SK-N-SH (cell line): ENCODE data around the gene PPM1B. TPM values are rescaled to one million over a fixed set of nuclear protein-coding genes. Genes with fewer than 3 reads are reported as not detected.
A peak's percentile ranks its signal among the peaks of the same experiment; 100 is the strongest.

Experiments
- CTCF ChIA-PET: fragments of 300-600, 350-600 bp; formaldehyde crosslinking; extraction: SDS; loops from one replicate; lab custom pipeline; 2021; lab: Yijun Ruan, JAX
- POLR2A ChIA-PET: fragments of 350-600 bp; sonication (Branson Sonifier 250); formaldehyde crosslinking; extraction: SDS; loops from one replicate; lab custom pipeline; 2020; ENCODE audit warnings: antibody characterized with exemption, inconsistent platforms; lab: Yijun Ruan, JAX
- DNase-seq: peaks from one replicate; pipeline ENCODE4 v3.0.0; 2012
- H2AFZ ChIP-seq: fragments of 200-600 bp; sonication (generic); 2 replicates; pipeline ENCODE4 v1.8.1; 2016; ENCODE audit warnings: antibody characterized with exemption, mild to moderate bottlenecking, low read depth
- H3F3A ChIP-seq: fragments of 200-600 bp; sonication (generic); replicated peaks from 2 replicates; pipeline ENCODE3; 2016; ENCODE audit warnings: antibody characterized with exemption, mild to moderate bottlenecking; ENCODE audit not compliant: insufficient read depth
- H3K27ac ChIP-seq, 2 experiments: fragments of 200-500 bp in 1 of 2; fragments of 200-600 bp in 1 of 2; sonication (Bioruptor generic) in 1 of 2; sonication (generic), shearing (Covaris generic) in 1 of 2; 2 replicates each; pipeline versions ENCODE4 v1.5.1 to v1.6.1; 2014 to 2016; ENCODE audit warnings: low read depth in 2 of 2, inconsistent platforms in 1 of 2, low read length in 1 of 2, mild to moderate bottlenecking in 1 of 2, mixed read lengths in 1 of 2
- H3K27me3 ChIP-seq: fragments of 200-600 bp; sonication (generic), shearing (Covaris generic); 2 replicates; pipeline ENCODE4 v1.6.1; 2016; ENCODE audit warnings: mixed run types; ENCODE audit not compliant: insufficient read depth
- H3K36me3 ChIP-seq, 2 experiments: fragments of 200-500 bp in 1 of 2; fragments of 200-600 bp in 1 of 2; sonication (Bioruptor generic) in 1 of 2; sonication (generic) in 1 of 2; replicated peaks in 1 of 2; 2 replicates each; pipeline versions ENCODE3 to v1.5.1; 2014 to 2016; ENCODE audit warnings: low read length in 1 of 2, mild to moderate bottlenecking in 1 of 2; ENCODE audit not compliant: insufficient read depth in 2 of 2, control insufficient read depth in 1 of 2
- H3K4me1 ChIP-seq, 2 experiments: fragments of 200-500 bp in 1 of 2; fragments of 200-600 bp in 1 of 2; sonication (Bioruptor generic) in 1 of 2; sonication (generic), shearing (Covaris generic) in 1 of 2; 2 replicates each; pipeline versions ENCODE4 v1.5.1 to v1.6.1; 2014 to 2016; ENCODE audit warnings: low read depth in 1 of 2, low read length in 1 of 2, mixed run types in 1 of 2; ENCODE audit not compliant: insufficient read depth in 2 of 2, control insufficient read depth in 1 of 2
- H3K4me2 ChIP-seq: fragments of 200-600 bp; sonication (generic), shearing (Covaris generic); 2 replicates; pipeline ENCODE4 v1.6.1; 2017; ENCODE audit warnings: mixed run types
- H3K4me3 ChIP-seq, 2 experiments: fragments of 200-500 bp in 1 of 2; fragments of 200-600 bp in 1 of 2; sonication (Bioruptor generic) in 1 of 2; sonication (generic), shearing (Covaris generic) in 1 of 2; 2 replicates each; pipeline versions ENCODE4 v1.5.1 to v1.8.1; 2014 to 2016; ENCODE audit warnings: low read depth in 2 of 2, inconsistent platforms in 1 of 2, low read length in 1 of 2, mild to moderate bottlenecking in 1 of 2, mixed read lengths in 1 of 2, moderate library complexity in 1 of 2
- H3K79me2 ChIP-seq: fragments of 200-600 bp; sonication (generic); 2 replicates; pipeline ENCODE4 v1.8.1; 2017; ENCODE audit warnings: mild to moderate bottlenecking; ENCODE audit not compliant: insufficient read depth
- H3K9ac ChIP-seq: fragments of 200-600 bp; sonication (generic); 2 replicates; pipeline ENCODE4 v1.6.1; 2017; ENCODE audit warnings: mixed run types
- H3K9me2 ChIP-seq: fragments of 200-600 bp; sonication (generic); 2 replicates; pipeline ENCODE4 v1.6.1; 2017; ENCODE audit warnings: mixed run types
- H3K9me3 ChIP-seq: fragments of 200-600 bp; sonication (generic); 2 replicates; pipeline ENCODE4 v1.6.1; 2017; ENCODE audit warnings: mixed run types, mild to moderate bottlenecking, moderate library complexity
- H4K20me1 ChIP-seq: fragments of 200-600 bp; sonication (generic); 2 replicates; pipeline ENCODE4 v1.6.1; 2017; ENCODE audit warnings: mild to moderate bottlenecking, mixed run types; ENCODE audit not compliant: insufficient read depth
- EP300 ChIP-seq, 2 experiments: IDR thresholded peaks; 2 replicates each; pipeline versions ENCODE4 v1.4.0 to v1.6.1; 2012; ENCODE audit warnings: borderline replicate concordance in 1 of 2, low read depth in 1 of 2, low read length in 1 of 2
- EZH2phosphoT487 ChIP-seq: fragments of 200-600 bp; sonication (generic); IDR thresholded peaks from 2 replicates; pipeline ENCODE4 v1.6.1; 2017; ENCODE audit warnings: low read depth, mixed run types, mild to moderate bottlenecking, antibody characterized with exemption, moderate library complexity, borderline replicate concordance
- FOSL2 ChIP-seq: IDR thresholded peaks from 2 replicates; pipeline ENCODE4 v1.4.0; 2012; ENCODE audit warnings: low read depth, mild to moderate bottlenecking, moderate library complexity, borderline replicate concordance
- FOXJ3 ChIP-seq: sonication (generic); formaldehyde crosslinking; IDR thresholded peaks from 2 replicates; pipeline ENCODE4 v1.5.1; 2020; ENCODE audit warnings: mild to moderate bottlenecking, missing genetic modification reagents
- GABPA ChIP-seq: IDR thresholded peaks from 2 replicates; pipeline ENCODE4 v1.4.0; 2012; ENCODE audit warnings: low read depth, mild to moderate bottlenecking
- GATA2 ChIP-seq: sonication (generic); formaldehyde crosslinking; IDR thresholded peaks from 2 replicates; pipeline ENCODE4 v1.5.0; 2020; ENCODE audit warnings: mild to moderate bottlenecking, missing genetic modification reagents
- MAX ChIP-seq: IDR thresholded peaks from 2 replicates; pipeline ENCODE4 v1.4.0; 2012; ENCODE audit warnings: low read depth
- MEF2A ChIP-seq: IDR thresholded peaks from 2 replicates; pipeline ENCODE4 v1.4.0; 2012; ENCODE audit warnings: low read depth, borderline replicate concordance
- MXI1 ChIP-seq: IDR thresholded peaks from 2 replicates; pipeline ENCODE4 v1.6.1; 2012; ENCODE audit warnings: mild to moderate bottlenecking, low read depth, low read length, improper control_type of control experiment
- PBX3 ChIP-seq: IDR thresholded peaks from 2 replicates; pipeline ENCODE4; 2012
- POLR2AphosphoS5 ChIP-seq: IDR thresholded peaks from 2 replicates; pipeline ENCODE4 v1.6.1; 2012; ENCODE audit warnings: low read depth, low read length
- RCOR1 ChIP-seq: fragments of 150-350 bp; IDR thresholded peaks from 2 replicates; pipeline ENCODE4 v1.6.1; 2017; ENCODE audit warnings: antibody characterized with exemption, low read length
- REST ChIP-seq: IDR thresholded peaks from 2 replicates; pipeline ENCODE4 v1.6.1; 2012; ENCODE audit warnings: mild to moderate bottlenecking, low read depth, low read length, moderate library complexity
- RFX5 ChIP-seq: IDR thresholded peaks from 2 replicates; pipeline ENCODE4 v1.6.1; 2012; ENCODE audit warnings: mild to moderate bottlenecking, improper control_type of control experiment, low read length
- SMC3 ChIP-seq: IDR thresholded peaks from 2 replicates; pipeline ENCODE4 v1.6.1; 2012; ENCODE audit warnings: low read depth, low read length, improper control_type of control experiment
- TAF1 ChIP-seq: IDR thresholded peaks from 2 replicates; pipeline ENCODE4 v1.6.1; 2012; ENCODE audit warnings: low read depth, mild to moderate bottlenecking, low read length, moderate library complexity, borderline replicate concordance
- USF2 ChIP-seq: fragments of 150-350 bp; IDR thresholded peaks from 2 replicates; pipeline ENCODE4 v1.6.1; 2017; ENCODE audit warnings: antibody characterized with exemption, low read length, low read depth, borderline replicate concordance
- YY1 ChIP-seq: IDR thresholded peaks from 2 replicates; pipeline ENCODE4 v1.4.0; 2012; ENCODE audit warnings: low read depth, mild to moderate bottlenecking
- WGBS: methylation state at CpG from one replicate; pipeline ENCODE4 v1.1.6; 2017; ENCODE audit warnings: low lambda C conversion rate; 5-methylcytosine and 5-hydroxymethylcytosine counted together
- polyA plus RNA-seq, 3 experiments: library from polyadenylated mRNA; depleted of rRNA; stranded (reverse); fragments of >200 nt; gene quantifications; 2 replicates each; pipeline ENCODE4 v1.2.3, GENCODE V29; 2012

PPM1B gene
- polyA plus RNA-seq, 1 of the 3 experiments (the other 2 are of a cell fraction), result 16.2 TPM

- H4K20me1 ChIP-seq, result no peaks in the 10 kb centered on the region
- POLR2A ChIA-PET, result no interaction called here
- 74% methylated on average over 4 of the region's 4 CpGs for WGBS
- H3K4me2 ChIP-seq, result no peak overlapping the region
- no peak for TF ChIP-seq RCOR1
- TF ChIP-seq MEF2A, result peak; percentile 62; the same call in 1 of the 2 replicates
- TF ChIP-seq MXI1, result no peak
- TF ChIP-seq RFX5, result no peak
- TF ChIP-seq POLR2AphosphoS5, result no peak
- TF ChIP-seq TAF1, result no peak
- TF ChIP-seq GABPA, result no peak
- no peak for TF ChIP-seq MAX
- TF ChIP-seq REST, result no peak
- TF ChIP-seq USF2, result no peak
- no peak for TF ChIP-seq SMC3
- peak; percentile 26; the same call in 1 of the 2 replicates for TF ChIP-seq FOSL2
- no peak for TF ChIP-seq GATA2 (CRISPR knock-in tag)
- no peak for TF ChIP-seq PBX3
- no peak for TF ChIP-seq YY1
- no peak for TF ChIP-seq FOXJ3
- no peak for TF ChIP-seq EZH2phosphoT487
- no peak for TF ChIP-seq EP300 (IDR thresholded peaks at IDR 0.05; ENCODE audit: borderline replicate concordance in 1 of 2, low read depth in 1 of 2, low read length in 1 of 2)
- TF ChIP-seq, all 33 proteins: peak for 2
- Histone ChIP-seq H2AFZ (no peak overlapping the region), H3F3A (peaks cover 3% of the 10 kb centered on the region), H3K27me3 (no peaks in the 10 kb centered on the region), H3K4me3 (no peak overlapping the region), H3K9me3 (no peaks in the 10 kb centered on the region), H3K4me1 (peaks cover 0 to 4% of the 10 kb centered on the region in 2 experiments; a peak in 1 of 4 replicates), H3K9me2 (no peaks in the 10 kb centered on the region), H3K36me3 (no peaks in the 10 kb centered on the region), H3K79me2 (no peaks in the 10 kb centered on the region), H3K9ac (no peak overlapping the region), H3K27ac (peak overlapping the region; percentile 18 to 38; a peak in 3 of 4 replicates)
- no peak for DNase-seq
- CTCF ChIA-PET, result interaction anchor here (0.9 to 1.3 kb wide), 3 partner anchors 11 to 255 kb away, joined by 3 read pairs; no protein-coding TSS in a partner anchor
Measured at GRCh38 chr2:44130441-44130840, 38.2 kb upstream of the PPM1B start.
